Amygdala (tissue), 56 donors: ENCODE data around the gene SETD7.

Source experiments
- DNase-seq, 56 donors: peaks; one replicate each; lab custom pipeline; 2025; lab: John Stamatoyannopoulos, UW

SETD7 gene

GRCh38 chr4:139575072-139575471, 19.1 kb upstream of the SETD7 start:
- no peak for DNase-seq

- DNase-seq: no peak
Observed at GRCh38 chr4:139574641-139575040, 18.6 kb upstream of the SETD7 start.

GRCh38 chr4:139568206-139568955, 12.4 kb upstream of the SETD7 start:
- DNase-seq: peak in 6 of 56 donors; percentile 3 to 29 (median 18)

GRCh38 chr4:139567159-139567870, 11.3 kb upstream of the SETD7 start:
- DNase-seq: no peak

GRCh38 chr4:139564502-139564901, 8.5 kb upstream of the SETD7 start:
- no peak for DNase-seq

GRCh38 chr4:139563515-139563914, 7.5 kb upstream of the SETD7 start:
- no peak for DNase-seq

- no peak for DNase-seq
Observed at GRCh38 chr4:139562839-139563238, 6.8 kb upstream of the SETD7 start.

GRCh38 chr4:139562067-139562684, 6.2 kb upstream of the SETD7 start:
- DNase-seq: no peak

GRCh38 chr4:139560406-139561104, 4.5 kb upstream of the SETD7 start:
- peak in 5 of 56 donors; percentile 3 to 28 (median 15) for DNase-seq

- no peak for DNase-seq
Observed at GRCh38 chr4:139559687-139560086, 3.7 kb upstream of the SETD7 start.

- DNase-seq: peak in 1 of 56 donors; percentile 8
Observed at GRCh38 chr4:139559089-139559479, 3.1 kb upstream of the SETD7 start.

- DNase-seq: no peak
Observed at GRCh38 chr4:139558235-139559088, 2.4 kb upstream of the SETD7 start.

GRCh38 chr4:139557556-139558110, 1.6 kb upstream of the SETD7 start:
- DNase-seq: no peak

GRCh38 chr4:139556724-139557555, 921 bp upstream of the SETD7 start:
- DNase-seq: peak in 49 of 56 donors; percentile 13 to 77 (median 50)

- DNase-seq: peak in 19 of 56 donors; percentile 22 to 78 (median 59)
Observed at GRCh38 chr4:139555705-139556070, 331 bp downstream of the SETD7 start.

- peak in 53 of 56 donors; percentile 9 to 86 (median 73) for DNase-seq
Observed at GRCh38 chr4:139554893-139555704, 920 bp downstream of the SETD7 start.

GRCh38 chr4:139554642-139554892, 1.5 kb downstream of the SETD7 start:
- no peak for DNase-seq
